Dermis microvascular lymphatic vessel endothelial cell (primary cell): ENCODE results near the gene IGSF23. TPM values are rescaled to one million over a fixed set of nuclear protein-coding genes. Genes with fewer than 3 reads are reported as not detected.

Experiments
- total RNA-seq: library from RNA; depleted of rRNA; stranded (reverse); fragments of >200 nt; gene quantifications from 2 replicates; pipeline ENCODE4 v1.2.1, GENCODE V29; 2014

The IGSF23 gene
- total RNA-seq, 1 donor from 2014 or later, result 0.13 TPM

Other genes with a start within 250 kb of the IGSF23 start
- gene ZNF285, start 212.0 kb upstream of the IGSF23 start, total RNA-seq, result 1.2 and 1.8 TPM in 2 replicates
- gene ZNF229, start 165.1 kb upstream of the IGSF23 start, total RNA-seq, result 5.8 and 5.9 TPM in 2 replicates
- 5.5 and 6.6 TPM in 2 replicates for gene ZNF180, start 113.0 kb upstream of the IGSF23 start, total RNA-seq
- gene CEACAM20, start 83.9 kb upstream of the IGSF23 start, total RNA-seq, result not detected in 2 replicates
- gene PVR, start 30.3 kb downstream of the IGSF23 start, total RNA-seq, result 53.8 and 84.7 TPM in 2 replicates
- 0.51 and 1.1 TPM in 2 replicates for gene CEACAM19, start 57.9 kb downstream of the IGSF23 start, total RNA-seq
- not detected in 2 replicates for gene CEACAM16, start 85.6 kb downstream of the IGSF23 start, total RNA-seq
- gene BCL3, start 135.1 kb downstream of the IGSF23 start, total RNA-seq, result 1.4 and 3.8 TPM in 2 replicates
- 0.13 TPM in 1 of 2 replicates, not detected in the other for gene CBLC, start 164.3 kb downstream of the IGSF23 start, total RNA-seq
- 14.9 and 40.6 TPM in 2 replicates for gene BCAM, start 195.5 kb downstream of the IGSF23 start, total RNA-seq
- gene NECTIN2, start 232.7 kb downstream of the IGSF23 start, total RNA-seq, result 75.6 and 127 TPM in 2 replicates